OCI-M2 (cell line): ENCODE data around the gene TTC8.
"Not testable (repeated sequence)": the region's sequence is repeated elsewhere in the genome, so short reads cannot be mapped to it uniquely, and the experiment has no call there.

Source experiments
- DNase-seq: peaks from one replicate; lab custom pipeline; 2025; ENCODE audit not compliant: unreplicated experiment; lab: John Stamatoyannopoulos, UW

TTC8 gene

DNA sequence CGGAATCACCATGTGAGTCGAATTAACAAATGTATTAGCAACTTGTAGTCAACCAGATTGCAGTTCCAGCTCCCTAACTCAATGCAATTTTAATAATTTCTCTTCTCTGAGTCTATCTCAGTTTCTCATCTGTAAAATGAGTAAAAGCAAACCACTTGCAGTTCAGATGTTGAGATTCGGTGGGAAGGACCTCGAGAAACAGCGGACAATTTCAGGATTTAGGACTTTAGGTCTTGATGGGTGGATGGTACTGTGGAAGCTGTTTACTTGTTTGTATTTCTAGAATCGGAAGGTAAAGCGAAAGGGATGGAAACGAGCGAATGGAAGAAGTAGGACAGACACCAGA, 510 bp upstream of the TTC8 start:
- DNase-seq: no peak

DNA sequence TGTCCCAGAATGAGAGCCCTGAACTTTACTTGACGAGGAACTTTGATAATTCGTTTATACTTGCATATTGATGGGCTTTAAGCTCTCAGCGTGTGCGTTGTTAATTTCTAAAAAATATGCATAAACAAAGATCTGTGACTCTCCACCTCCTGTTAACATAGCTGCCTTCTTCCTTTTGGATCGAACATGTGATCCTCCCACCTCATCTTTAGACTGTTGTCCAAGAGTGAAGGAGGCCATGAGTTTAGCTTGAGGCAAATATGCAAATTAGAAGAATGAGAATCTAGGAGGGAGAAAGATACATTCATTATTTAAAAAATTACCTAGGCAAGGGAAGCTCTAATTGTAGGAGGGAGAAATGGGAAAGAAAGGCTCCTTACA, 617 bp downstream of the TTC8 start:
- DNase-seq: no peak

DNA sequence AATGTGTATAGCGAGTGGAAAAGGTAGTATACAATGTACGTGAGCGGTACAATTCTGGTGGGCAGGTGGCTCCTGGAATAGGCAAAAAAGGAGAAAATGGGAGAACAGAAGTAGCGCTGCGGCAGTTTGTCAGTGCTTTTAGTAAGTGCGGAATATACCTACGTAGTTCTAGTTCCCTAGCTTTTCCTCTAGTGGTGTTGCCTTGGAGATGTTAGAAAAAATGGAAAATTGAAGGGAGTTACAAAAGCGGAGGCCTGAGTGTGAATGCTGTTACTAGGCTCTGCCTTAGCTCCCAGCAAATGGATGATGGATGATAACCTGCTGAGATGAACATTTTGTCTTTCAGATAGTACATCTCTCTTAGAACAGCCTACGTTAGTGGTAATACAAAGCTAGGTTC, 1.1 kb downstream of the TTC8 start:
- no peak for DNase-seq

DNA sequence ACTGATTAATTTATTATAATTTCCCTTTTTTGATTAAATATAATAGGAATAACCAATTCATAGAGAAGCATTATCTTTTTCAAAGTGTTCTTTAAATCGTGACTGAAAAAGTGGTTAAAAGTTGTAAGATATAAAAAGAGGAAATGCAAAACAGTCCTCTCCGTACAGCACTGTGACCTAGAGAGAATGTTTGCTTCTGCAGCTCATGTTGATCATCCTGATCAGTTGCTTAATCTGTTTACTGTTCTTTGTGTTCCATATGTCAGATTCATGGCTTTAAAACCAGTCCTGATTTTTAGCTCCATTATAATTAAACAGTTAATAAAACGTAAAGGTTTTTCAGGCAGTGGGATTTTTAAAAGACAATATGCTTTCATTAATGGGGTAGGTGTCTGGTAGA, 4.7 kb downstream of the TTC8 start:
- DNase-seq: no peak

DNA sequence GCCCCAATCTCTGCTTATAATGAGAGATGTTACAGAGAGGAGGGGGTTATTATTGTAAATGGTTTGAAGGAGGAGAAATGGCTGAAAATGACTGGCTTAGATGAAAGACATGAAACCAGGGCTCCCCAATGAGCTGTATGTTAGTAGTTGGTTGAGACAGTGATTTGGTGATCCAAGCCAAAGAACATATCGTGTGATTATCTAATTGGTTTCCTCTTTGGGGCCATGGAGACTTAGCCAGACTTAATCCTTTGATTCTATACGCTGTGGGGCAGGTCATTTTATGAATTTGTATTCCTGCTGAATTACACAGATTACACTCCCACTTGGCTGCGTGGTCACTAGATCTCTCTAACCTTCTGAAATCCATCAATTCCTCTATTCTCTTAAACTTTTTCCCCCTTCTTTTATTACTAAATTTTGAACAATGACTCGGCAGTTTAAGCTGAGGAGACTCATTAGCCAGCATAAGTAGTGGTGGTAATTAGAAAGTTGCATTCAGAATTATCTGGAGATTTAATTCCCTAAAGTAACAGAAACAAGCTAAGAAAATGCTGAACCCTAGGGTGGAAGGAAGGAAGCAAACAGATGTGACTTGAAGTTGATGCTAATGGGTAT, 5.3 kb downstream of the TTC8 start:
- DNase-seq: no peak

DNA sequence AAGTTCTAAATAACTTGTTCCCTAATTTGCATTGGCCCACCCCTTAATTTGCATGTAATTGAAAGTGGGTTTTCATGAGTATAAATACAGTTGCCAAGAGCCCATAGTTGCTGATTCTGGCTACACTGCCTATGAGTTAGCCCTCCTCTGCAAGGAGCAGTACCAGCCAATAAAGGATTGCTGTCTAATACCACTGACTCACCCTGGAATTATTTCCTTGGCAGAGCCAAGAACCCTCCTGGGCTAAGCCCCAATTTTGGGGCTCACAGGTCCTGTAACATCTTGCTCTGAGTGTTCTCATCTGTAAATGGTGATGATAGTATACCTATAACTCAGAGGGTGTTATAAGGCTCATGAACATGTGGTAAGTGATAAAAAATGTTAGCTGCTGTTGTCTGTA, 6.8 kb downstream of the TTC8 start:
- no peak for DNase-seq

DNA sequence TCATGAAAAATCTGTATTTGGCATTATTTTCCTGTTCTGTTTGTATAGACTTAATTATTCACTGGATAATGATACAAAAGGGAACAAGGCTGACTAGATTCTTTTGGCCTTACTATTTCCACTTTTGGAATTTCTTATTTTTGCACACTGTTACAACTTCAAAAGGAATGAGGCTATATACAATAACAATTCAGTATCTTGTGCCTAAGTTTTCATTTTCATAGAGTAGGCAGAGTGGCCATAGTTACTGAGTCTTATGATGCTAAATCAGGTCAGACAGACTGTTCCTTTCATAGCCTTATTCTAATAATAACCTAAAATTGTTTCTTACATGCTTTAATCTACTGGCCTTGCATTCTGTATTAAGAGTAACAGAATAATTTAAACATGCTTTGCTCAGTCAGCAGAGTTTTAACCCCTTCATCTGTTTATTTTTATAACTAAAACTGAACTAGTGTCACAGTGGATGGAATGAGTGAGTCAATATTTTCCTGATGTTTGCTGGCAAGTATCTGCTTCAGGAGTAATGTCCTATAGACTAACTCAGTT, 10.5 kb downstream of the TTC8 start:
- no peak for DNase-seq

DNA sequence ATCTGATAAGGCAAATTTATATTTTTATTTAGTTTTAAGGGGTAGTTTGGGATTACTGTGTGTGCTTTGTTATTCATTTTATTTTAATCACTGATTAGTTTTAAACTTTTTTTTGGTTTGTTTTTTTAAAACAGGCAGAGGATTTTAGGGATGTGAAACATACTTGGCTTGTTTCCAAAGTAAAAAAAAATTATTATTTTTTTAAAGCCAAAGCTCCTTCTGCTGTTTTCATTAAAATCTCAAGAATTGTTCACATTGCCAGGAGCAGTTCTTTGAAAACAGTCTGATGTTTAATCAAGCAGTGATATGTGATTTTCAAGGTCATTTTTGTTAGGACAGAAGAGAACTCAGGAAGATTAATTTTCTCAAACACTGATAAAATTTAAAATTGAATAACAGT, 11.2 kb downstream of the TTC8 start:
- no peak for DNase-seq

DNA sequence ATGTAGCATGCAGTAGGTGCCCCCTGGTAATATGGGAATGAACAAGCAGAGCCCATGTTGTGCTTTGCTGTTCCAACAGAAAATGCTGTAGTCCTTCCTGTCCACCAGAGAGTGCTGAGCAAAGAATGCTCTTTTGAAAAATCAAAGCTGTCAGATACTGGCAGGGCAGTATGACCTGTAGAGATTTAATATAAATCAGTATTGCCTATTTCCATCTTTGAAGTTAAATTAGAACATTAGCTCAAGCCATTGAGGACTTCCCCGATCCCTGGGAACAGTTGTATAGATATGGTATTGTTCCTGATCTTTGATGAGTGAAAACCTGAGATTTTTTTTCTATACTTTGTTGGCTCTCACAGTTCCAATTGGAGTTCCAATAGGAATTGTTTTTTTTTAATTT, 13.0 kb downstream of the TTC8 start:
- DNase-seq: no peak

DNA sequence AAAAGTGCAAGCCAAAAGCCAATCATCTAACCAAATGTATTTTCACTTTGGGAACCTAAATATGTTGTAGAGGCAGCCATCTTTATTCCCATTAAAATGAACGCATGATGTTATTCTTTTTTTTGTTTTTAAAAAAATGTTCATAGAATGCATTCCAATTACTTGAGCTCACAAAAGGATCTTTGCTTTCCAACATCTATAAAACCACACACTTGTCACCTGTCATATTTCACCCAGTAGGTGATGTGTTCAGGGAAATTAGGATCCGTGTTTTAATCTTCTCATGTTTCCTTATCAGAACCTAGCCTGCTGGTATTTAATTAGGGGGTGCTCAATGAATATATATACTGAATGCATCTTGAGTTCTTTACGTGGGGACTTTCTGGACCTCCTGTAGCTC, 13.6 kb downstream of the TTC8 start:
- DNase-seq: no peak

DNA sequence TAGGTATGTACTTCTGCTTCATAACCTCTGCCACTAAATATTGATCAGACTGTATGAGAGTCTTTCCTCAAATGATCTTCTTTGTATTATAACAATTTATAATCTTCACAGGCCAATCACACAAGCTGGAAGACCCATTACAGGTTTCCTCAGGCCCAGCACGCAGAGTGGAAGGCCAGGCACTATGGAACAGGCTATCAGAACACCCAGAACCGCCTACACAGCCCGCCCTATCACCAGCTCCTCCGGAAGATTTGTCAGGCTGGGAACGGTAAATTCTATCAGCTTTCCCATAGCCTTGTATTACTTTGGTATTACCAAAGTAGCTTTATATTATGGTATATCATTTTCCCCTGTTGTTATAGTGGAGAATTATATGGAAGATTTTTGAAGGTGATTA, 16.5 kb downstream of the TTC8 start:
- no peak for DNase-seq

DNA sequence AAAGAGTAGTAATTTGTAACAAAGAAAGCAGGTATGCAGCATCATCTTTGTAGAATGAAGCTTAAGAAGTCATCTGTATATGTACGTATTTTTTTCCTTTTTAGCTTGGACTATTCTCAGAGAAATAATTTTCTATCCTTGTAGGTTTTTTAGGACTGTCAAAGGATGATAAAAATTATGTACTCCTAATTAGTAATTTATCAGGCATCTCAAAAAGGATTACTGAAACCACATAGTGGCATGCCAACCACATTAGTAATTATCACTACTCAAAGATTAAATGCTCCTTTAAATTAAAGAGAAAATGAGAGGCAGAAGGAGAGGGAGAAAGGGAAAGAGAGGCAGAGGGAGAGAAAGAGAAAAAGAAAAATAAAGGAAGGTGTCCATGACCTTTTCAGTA, 17.3 kb downstream of the TTC8 start:
- no peak for DNase-seq

DNA sequence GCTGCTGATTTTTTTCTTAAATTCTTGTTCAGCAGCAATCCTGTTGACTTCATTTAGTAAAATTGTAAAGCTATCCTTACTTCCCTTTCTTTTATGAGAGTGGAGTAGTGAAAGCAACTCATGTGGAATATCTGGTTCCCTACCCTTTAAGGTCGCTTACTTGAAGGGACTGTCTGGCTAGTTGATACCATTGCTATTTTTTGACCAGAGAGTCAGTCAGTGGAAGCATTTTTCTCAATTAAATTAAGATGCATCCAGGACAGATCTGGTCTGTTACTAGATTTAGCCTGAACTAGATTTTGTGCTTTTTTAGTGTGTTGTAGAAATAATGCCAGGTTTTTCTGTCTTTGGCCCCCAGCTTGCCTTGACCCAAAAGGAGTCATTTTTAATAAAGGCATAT, 18.0 kb downstream of the TTC8 start:
- DNase-seq: no peak

DNA sequence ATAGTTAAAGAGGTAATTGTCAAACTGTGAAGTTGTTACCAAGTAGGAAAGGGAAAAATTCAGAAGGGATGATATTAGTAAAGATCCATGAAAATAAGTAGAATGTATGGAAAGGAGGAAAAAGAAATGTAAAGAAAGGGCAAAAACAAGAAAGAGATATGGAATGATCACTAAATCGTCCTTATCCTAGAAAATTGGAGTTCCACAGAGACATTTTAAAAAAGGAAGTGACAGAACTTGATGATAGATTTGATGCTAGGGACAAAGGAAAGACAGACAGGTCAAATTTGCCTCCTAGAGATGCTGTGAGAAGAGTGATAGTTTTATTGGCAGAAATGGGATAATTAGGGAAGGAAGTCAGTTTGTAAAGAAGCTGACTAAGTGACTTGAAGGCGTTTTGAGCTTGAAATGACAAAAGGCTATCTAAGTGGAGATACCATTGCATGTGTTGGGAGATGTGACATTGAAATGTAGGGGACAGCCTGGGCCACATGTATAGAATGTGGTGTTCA, 20.6 kb downstream of the TTC8 start:
- no peak for DNase-seq

DNA sequence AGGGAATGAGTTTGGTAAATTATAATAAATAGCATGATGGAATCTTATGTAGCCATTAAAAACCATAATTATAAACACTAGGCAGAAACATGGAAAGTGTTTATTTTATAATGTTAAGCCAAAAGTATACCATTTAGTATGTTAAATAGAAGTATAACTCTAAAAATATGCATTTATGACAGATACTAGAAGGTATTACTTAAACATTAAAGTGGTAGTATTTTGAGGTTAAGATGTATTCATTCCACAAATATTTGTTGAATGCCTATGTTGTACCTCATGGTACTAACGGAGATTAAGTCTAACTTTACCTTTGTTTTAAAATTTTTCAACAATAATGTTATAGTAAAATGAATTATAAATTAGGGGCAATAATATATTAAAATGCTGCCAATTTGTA, 24.1 kb downstream of the TTC8 start:
- no peak for DNase-seq

DNA sequence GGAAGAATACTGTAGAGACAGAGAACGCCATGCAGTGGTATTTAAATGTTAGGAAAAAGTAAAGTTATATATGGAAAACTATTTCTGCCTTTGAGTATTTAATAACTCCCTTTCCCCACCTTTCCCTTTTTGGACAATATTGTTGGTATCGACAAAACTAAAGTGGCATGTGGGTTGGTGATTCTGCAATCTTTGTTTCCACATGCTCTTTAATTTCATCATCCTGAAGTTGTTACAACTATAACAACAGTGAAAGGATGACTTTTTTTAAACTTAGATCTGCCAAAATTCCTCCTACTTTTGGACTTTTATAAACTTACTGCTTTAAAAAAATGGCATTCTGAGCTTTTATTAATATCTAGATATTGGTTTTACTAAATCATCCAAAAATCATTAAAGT, 25.3 kb downstream of the TTC8 start:
- no peak for DNase-seq

DNA sequence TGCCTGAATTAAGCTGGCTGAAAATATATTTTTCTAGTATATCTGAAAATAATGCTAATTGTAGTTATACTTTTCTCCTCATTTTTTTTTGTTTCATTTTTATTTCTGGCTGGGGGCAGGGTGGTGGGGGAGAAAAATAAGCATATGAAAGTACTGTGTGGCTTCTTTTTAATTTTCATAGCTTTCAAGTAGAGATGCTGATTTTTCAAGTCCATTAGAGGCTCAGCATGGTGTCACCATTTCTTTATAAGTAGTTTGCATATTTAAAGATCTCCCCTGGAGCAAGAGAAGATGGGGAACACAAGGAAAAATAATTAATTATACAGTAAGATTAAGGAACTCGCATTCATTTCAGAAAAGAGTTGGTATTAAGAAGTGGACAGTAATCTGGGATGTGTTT, 27.1 kb downstream of the TTC8 start:
- DNase-seq: no peak

DNA sequence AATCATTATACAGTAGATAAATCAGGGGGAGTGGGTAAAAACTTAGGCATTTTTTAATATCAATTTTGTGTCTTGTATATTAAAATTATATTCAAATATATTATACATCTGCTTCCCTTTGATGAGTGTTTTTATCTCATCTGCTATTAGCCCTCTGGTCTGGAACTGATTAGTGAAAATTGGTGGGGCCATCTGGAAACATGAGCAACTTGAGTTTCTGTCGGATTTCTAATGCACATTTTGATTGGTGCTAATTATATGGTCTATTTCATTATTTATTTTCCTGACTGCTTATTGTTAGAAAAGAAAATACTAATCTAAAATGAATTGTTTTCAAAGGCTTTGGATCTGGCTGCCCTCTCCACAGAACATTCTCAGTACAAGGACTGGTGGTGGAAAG, 28.2 kb downstream of the TTC8 start:
- DNase-seq: no peak

DNA sequence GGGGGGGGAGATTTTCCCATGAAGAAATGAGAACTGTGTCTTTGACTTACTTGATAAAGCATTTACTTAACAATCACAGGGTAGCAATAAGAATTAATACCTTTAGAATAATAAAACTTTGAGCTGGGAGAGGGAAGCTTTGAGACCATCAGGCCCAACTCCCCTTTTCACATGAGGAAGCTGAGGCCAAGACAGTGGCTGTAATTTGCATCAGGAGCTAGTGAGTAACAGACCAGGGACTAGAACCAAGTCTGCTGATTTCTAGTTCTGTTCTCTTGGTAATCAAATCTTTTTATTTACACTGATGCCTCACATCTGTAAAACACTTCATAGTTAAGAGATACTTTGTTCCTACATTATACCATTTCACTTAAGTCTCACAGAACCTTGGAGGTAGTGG, 28.7 kb downstream of the TTC8 start:
- no peak for DNase-seq

DNA sequence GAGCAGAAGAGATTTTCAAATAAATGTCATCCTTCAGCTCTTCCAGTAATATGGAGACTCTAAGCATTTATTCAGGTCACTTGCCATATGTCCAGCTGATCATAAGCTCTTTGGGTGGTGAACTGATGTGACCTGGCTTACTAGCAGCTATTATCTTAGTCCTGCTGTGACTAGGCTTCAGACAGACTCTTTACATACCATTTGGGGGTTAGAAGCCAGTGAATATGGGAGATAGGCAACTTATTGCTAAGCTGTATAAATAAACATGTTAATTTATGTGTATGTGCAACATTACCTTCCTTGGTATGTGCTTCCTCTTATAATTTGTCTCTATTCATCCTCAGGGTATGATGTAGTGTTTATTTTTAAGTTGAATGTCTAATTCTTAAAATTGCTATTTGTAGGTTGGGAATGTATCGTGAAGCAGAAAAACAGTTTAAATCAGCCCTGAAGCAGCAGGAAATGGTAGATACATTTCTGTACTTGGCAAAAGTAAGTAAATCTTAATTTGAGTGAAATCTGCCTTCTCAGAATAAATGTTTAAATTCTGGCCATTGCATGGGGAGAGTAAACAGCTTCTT, 32.4 kb downstream of the TTC8 start:
- DNase-seq: no peak

DNA sequence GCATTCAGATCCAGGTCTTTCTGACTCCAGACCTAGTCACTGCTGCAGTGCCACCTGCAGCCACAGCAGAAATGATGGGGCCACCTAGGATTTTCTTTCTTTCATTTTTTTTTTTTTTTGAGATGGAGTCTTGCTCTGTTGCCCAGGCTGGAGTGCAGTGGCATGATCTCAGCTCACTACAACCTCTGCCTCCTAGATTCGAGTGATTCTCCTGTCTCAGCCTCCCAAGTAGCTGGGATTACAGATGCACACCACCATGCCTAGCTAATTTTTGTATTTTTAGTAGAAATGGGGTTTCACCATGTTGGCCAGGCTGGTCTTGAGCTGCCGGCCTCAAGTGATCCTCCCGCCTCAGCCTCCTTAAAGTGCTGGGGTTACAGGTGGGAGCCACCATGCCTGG, 33.4 kb downstream of the TTC8 start:
- not testable (repeated sequence) for DNase-seq

DNA sequence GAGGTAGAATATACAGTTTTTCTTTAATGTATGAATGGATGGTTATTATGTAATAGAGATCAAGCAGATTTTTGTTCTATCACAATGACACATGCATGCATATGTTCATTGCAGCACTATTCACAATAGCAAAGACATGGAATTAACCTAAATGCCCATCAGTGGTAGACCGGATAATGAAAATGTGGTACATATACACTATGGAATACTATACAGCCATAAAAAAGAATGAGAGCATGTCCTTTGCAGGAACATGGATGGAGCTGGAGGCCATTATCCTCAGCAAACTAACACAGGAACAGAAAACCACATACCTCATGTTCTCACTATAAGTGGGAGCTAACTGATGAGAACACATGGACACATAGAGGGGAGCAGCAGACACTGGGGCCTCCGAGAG, 34.7 kb downstream of the TTC8 start:
- not testable (repeated sequence) for DNase-seq

DNA sequence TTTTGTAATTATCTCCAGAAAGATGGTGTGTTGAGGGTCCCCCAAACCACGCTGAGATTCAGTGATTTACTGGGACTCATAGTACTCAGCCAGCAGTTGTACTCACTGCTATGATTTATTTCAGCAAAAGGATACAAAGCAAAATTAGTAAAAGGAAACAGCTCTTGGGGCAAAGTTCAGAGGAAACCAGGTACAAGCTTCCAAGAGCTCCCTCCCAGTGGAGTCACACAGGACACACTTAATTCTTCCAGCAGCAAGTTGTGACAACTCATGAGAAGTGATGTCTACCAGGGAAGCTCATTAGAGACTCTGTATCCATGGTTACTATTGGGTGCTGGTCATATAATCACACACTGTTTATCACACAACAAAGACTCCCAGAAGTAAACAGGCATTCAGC, 38.7 kb downstream of the TTC8 start:
- no peak for DNase-seq
